Effector memory CD4-positive, alpha-beta T cell (primary cell): ENCODE results near the gene OPALIN.

Source experiments
- DNase-seq, 3 donors: peaks; one replicate each; pipeline ENCODE4 v3.0.0-alpha.2; 2020
- H3K27ac ChIP-seq: 2 replicates; pipeline ENCODE4 v1.7.0; 2013; ENCODE audit warnings: mild to moderate bottlenecking, low read length, moderate library complexity; ENCODE audit not compliant: insufficient read depth, poor library complexity, severe bottlenecking
- H3K27me3 ChIP-seq: replicated peaks from 2 replicates; pipeline ENCODE4 v1.7.0; 2013; ENCODE audit warnings: mild to moderate bottlenecking, low read length; ENCODE audit not compliant: insufficient read depth, control insufficient read depth, poor library complexity, severe bottlenecking
- H3K36me3 ChIP-seq: 2 replicates; pipeline ENCODE4 v1.7.0; 2013; ENCODE audit warnings: mild to moderate bottlenecking, low read length, moderate library complexity; ENCODE audit not compliant: control insufficient read depth, insufficient read depth
- H3K4me1 ChIP-seq: 2 replicates; pipeline ENCODE4 v1.7.0; 2013; ENCODE audit warnings: low read length, mild to moderate bottlenecking; ENCODE audit not compliant: control insufficient read depth, insufficient read depth, poor library complexity, severe bottlenecking
- H3K4me3 ChIP-seq: 2 replicates; pipeline ENCODE4 v1.7.0; 2013; ENCODE audit warnings: low read length, low read depth, mild to moderate bottlenecking; ENCODE audit not compliant: insufficient read depth, poor library complexity, severe bottlenecking
- H3K9me3 ChIP-seq: 2 replicates; pipeline ENCODE4 v1.7.0; 2013; ENCODE audit warnings: mild to moderate bottlenecking, low read length, moderate library complexity; ENCODE audit not compliant: control insufficient read depth

The OPALIN gene

GRCh38 chr10:96374985-96375830 lies 16.4 kb upstream of the OPALIN start:
- peak; percentile 18 to 40 (median 33) for DNase-seq
- H3K4me1 ChIP-seq: no peaks in the 10 kb centered on the region
- no peak overlapping the region for H3K27ac ChIP-seq
- H3K9me3 ChIP-seq: no peaks in the 10 kb centered on the region
- H3K36me3 ChIP-seq: no peaks in the 10 kb centered on the region
- peak overlapping the region; percentile 28 for H3K4me3 ChIP-seq
- H3K27me3 ChIP-seq: no peaks in the 10 kb centered on the region

GRCh38 chr10:96374639-96374984 lies 15.8 kb upstream of the OPALIN start:
- no peaks in the 10 kb centered on the region for H3K36me3 ChIP-seq
- H3K9me3 ChIP-seq: no peaks in the 10 kb centered on the region
- peak overlapping the region; percentile 28 for H3K4me3 ChIP-seq
- H3K27me3 ChIP-seq: no peaks in the 10 kb centered on the region
- no peaks in the 10 kb centered on the region for H3K4me1 ChIP-seq
- DNase-seq: no peak
- no peak overlapping the region for H3K27ac ChIP-seq

DNA sequence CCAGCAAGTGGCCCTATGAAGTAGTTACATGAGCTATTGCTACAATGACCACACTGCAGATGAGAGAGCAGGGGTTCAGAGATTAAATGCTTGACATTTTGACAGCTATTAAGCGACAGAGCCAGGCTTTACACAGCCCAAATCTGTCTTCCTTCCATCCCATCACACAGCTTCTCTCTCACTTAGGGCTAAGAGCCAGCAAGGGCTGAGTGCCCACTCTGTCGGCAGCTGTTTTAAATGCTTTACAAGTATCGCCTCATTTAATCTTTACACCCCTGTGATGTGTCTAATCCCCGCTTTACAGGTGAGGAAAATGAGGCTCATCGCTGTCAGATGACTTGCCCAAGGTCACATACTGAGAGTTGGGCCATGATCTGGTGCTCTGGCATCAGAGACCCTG lies 15.2 kb upstream of the OPALIN start:
- H3K36me3 ChIP-seq: no peaks in the 10 kb centered on the region
- no peak overlapping the region for H3K4me3 ChIP-seq
- H3K27me3 ChIP-seq: no peaks in the 10 kb centered on the region
- no peaks in the 10 kb centered on the region for H3K9me3 ChIP-seq
- DNase-seq: no peak
- no peaks in the 10 kb centered on the region for H3K4me1 ChIP-seq
- H3K27ac ChIP-seq: no peak overlapping the region

DNA sequence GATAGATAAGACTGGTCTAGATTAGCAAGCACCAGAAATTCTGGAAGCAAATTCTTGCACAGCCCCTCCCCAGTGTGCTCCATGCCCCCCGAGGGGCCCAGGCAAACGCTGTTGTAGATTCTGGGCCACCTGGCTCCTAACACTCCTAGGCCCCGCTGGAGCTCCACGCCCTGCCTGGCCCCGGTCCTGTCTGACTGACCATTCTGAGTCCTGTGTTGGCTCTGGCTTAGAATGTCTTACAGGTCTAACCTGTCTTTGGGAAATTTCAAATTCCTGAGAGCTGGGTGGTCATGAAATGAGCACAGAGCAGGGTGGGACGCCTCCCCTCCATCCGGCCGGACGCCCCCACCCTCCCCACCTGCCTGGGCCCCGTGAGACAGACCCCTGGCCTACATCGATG lies 12.6 kb upstream of the OPALIN start:
- H3K4me3 ChIP-seq: no peak overlapping the region
- H3K27ac ChIP-seq: no peak overlapping the region
- no peaks in the 10 kb centered on the region for H3K36me3 ChIP-seq
- no peaks in the 10 kb centered on the region for H3K27me3 ChIP-seq
- H3K9me3 ChIP-seq: no peaks in the 10 kb centered on the region
- no peak for DNase-seq
- no peaks in the 10 kb centered on the region for H3K4me1 ChIP-seq

DNA sequence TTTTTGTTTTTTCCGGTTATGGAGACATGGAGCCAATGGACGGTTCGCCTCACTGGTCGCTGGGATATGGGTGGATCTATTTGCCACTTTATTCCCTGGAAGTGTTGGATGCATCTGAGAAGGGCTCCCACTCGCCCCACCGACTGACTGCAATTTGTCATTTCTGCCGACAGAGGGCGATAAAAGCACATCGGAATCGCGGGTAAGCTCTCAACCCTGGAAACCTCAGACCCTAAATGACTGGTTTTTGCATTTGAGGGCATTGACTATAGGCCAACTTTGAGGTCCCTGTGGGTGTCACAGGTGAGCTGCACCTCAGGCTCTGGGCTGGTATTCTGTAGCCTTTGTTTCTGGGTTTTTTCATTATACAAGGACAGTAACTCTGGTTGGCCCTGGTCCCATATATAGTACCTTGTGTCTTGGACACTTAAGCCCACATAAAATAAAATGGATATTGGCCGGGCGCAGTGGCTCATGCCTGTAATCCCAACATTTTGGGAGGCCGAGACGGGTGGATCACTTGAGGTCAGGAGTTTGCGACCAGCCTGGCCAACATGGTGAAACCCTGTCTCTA lies 11.9 kb upstream of the OPALIN start:
- H3K9me3 ChIP-seq: no peaks in the 10 kb centered on the region
- DNase-seq: peak in 2 of 3 donors; percentile 8 to 18
- H3K4me1 ChIP-seq: no peaks in the 10 kb centered on the region
- H3K27ac ChIP-seq: no peak overlapping the region
- no peak overlapping the region for H3K4me3 ChIP-seq
- no peaks in the 10 kb centered on the region for H3K36me3 ChIP-seq
- H3K27me3 ChIP-seq: no peaks in the 10 kb centered on the region

GRCh38 chr10:96369890-96370583 lies 11.2 kb upstream of the OPALIN start:
- no peak for DNase-seq
- no peaks in the 10 kb centered on the region for H3K4me1 ChIP-seq

GRCh38 chr10:96368971-96369370 lies 10.2 kb upstream of the OPALIN start:
- no peaks in the 10 kb centered on the region for H3K4me1 ChIP-seq
- no peaks in the 10 kb centered on the region for H3K27me3 ChIP-seq
- no peak for DNase-seq
- no peaks in the 10 kb centered on the region for H3K9me3 ChIP-seq
- no peak overlapping the region for H3K27ac ChIP-seq
- no peak overlapping the region for H3K4me3 ChIP-seq
- no peaks in the 10 kb centered on the region for H3K36me3 ChIP-seq

More at GRCh38 chr10:96369890-96370583, 11.2 kb upstream of the OPALIN start:
- Histone ChIP-seq H3K27ac (no peak overlapping the region), H3K4me3 (no peak overlapping the region), H3K9me3 (no peaks in the 10 kb centered on the region), H3K36me3 (no peaks in the 10 kb centered on the region), H3K27me3 (no peaks in the 10 kb centered on the region)

DNA sequence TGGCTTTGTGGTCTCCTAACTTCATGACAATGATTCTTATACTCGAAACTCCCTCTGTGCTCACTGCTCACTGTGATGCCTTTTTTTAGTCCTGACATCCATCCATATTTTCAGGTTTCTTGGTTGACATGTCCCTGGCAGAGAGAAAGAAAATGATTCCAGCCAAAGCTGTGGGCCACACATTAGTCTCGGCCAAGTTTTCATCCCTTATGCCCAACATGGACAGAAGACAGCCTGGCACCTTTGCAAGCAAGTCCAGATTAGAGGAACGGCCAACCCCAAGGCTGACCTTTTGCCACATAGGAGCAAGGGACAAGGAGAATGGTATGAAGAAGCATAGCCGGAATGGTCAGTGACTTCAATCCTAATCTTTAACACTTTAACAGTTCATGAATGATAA lies 8.7 kb upstream of the OPALIN start:
- H3K4me3 ChIP-seq: no peak overlapping the region
- H3K27ac ChIP-seq: no peak overlapping the region
- H3K27me3 ChIP-seq: no peaks in the 10 kb centered on the region
- H3K36me3 ChIP-seq: no peaks in the 10 kb centered on the region
- no peaks in the 10 kb centered on the region for H3K9me3 ChIP-seq
- H3K4me1 ChIP-seq: no peaks in the 10 kb centered on the region
- DNase-seq: no peak

DNA sequence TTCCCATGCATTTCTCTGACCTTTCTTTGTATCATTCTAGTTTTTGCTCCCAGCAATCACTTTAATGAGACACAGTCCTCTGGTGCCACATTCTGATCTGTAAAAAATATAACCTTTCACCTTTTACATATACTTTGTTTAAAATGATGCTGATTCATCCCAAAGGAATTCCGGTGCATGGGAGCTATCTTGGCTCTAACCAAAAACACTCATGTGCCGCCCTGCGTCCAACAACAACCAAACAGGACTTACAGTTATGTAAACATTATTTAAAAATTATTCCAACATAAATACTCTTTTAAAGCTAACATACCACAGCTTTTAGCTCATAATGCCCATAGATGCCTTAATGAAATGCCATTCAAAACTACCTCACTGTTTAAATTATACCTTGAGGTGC lies 7.7 kb upstream of the OPALIN start:
- H3K4me1 ChIP-seq: no peaks in the 10 kb centered on the region
- H3K9me3 ChIP-seq: no peaks in the 10 kb centered on the region
- no peak overlapping the region for H3K27ac ChIP-seq
- no peaks in the 10 kb centered on the region for H3K27me3 ChIP-seq
- DNase-seq: no peak
- no peaks in the 10 kb centered on the region for H3K36me3 ChIP-seq
- H3K4me3 ChIP-seq: no peak overlapping the region

- Histone ChIP-seq H3K27me3 (no peaks in the 10 kb centered on the region), H3K36me3 (no peaks in the 10 kb centered on the region), H3K27ac (no peak overlapping the region), H3K4me3 (no peak overlapping the region), H3K9me3 (no peaks in the 10 kb centered on the region), H3K4me1 (no peaks in the 10 kb centered on the region)
- no peak for DNase-seq
Observed at GRCh38 chr10:96365571-96365970, 6.8 kb upstream of the OPALIN start.
